GM19239 (cell line): ENCODE measurements around the gene TARS3.
"Not testable (repeated sequence)": the region's sequence is repeated elsewhere in the genome, so short reads cannot be mapped to it uniquely, and the experiment has no call there.

Experiments
- DNase-seq: peaks from one replicate; pipeline ENCODE4 v3.0.0; 2011; ENCODE audit warnings: low spot score; ENCODE audit not compliant: insufficient read length
- FAIRE-seq: peaks from 2 replicates; lab custom pipeline; 2011; peaks lifted over from hg19 to GRCh38; lab: Jason Lieb, UNC

TARS3 gene

GRCh38 chr15:101723874-101724674 lies at the start of gene TARS3:
Gene TARS3, minus strand, starts transcription at chr15:101724473. Its CDS starts 86 bp downstream, at chr15:101724387.
- peak; percentile 83 for DNase-seq
- FAIRE-seq, result no peak

- DNase-seq, result no peak
- FAIRE-seq, result no peak
Observed at GRCh38 chr15:101773496-101774100, 49.3 kb upstream of the TARS3 start.

GRCh38 chr15:101772921-101773320 lies 48.6 kb upstream of the TARS3 start:
- FAIRE-seq (no peak), DNase-seq (no peak)

GRCh38 chr15:101767083-101767640 lies 42.9 kb upstream of the TARS3 start:
- peak; percentile 31 for FAIRE-seq
- not testable (repeated sequence) for DNase-seq

- FAIRE-seq (no peak), DNase-seq (no peak)
Observed at GRCh38 chr15:101765772-101766456, 41.6 kb upstream of the TARS3 start.

GRCh38 chr15:101765340-101765671 lies 41.0 kb upstream of the TARS3 start:
- FAIRE-seq, DNase-seq: not testable (repeated sequence)

- DNase-seq, FAIRE-seq: not testable (repeated sequence)
Observed at GRCh38 chr15:101764669-101765339, 40.5 kb upstream of the TARS3 start.

- peak; percentile 68 for FAIRE-seq
- not testable (repeated sequence) for DNase-seq
Observed at GRCh38 chr15:101746716-101747082, 22.4 kb upstream of the TARS3 start.

- not testable (repeated sequence) for FAIRE-seq, DNase-seq
Observed at GRCh38 chr15:101734837-101735236, 10.6 kb upstream of the TARS3 start.

- no peak for DNase-seq
- no peak for FAIRE-seq
Observed at GRCh38 chr15:101733545-101733944, 9.3 kb upstream of the TARS3 start.

GRCh38 chr15:101732772-101733171 lies 8.5 kb upstream of the TARS3 start:
- no peak for FAIRE-seq

GRCh38 chr15:101731746-101732145 lies 7.5 kb upstream of the TARS3 start:
- FAIRE-seq (no peak), DNase-seq (no peak)

More at GRCh38 chr15:101732772-101733171, 8.5 kb upstream of the TARS3 start:
- no peak for DNase-seq

- no peak for DNase-seq
- FAIRE-seq, result no peak
Observed at GRCh38 chr15:101727186-101727585, 2.9 kb upstream of the TARS3 start.

- FAIRE-seq (no peak), DNase-seq (no peak)
Observed at GRCh38 chr15:101725073-101725472, 800 bp upstream of the TARS3 start.

- FAIRE-seq (peak; percentile 70), DNase-seq (no peak)
Observed at GRCh38 chr15:101724675-101725005, 367 bp upstream of the TARS3 start.

GRCh38 chr15:101723171-101723873 lies 951 bp downstream of the TARS3 start:
- FAIRE-seq (peak; percentile 75), DNase-seq (peak; percentile 26)

- DNase-seq (no peak), FAIRE-seq (no peak)
Observed at GRCh38 chr15:101718896-101719295, 5.4 kb downstream of the TARS3 start.

GRCh38 chr15:101712078-101712477 lies 12.2 kb downstream of the TARS3 start:
- FAIRE-seq, result no peak
- no peak for DNase-seq

GRCh38 chr15:101710806-101711205 lies 13.5 kb downstream of the TARS3 start:
- FAIRE-seq (no peak), DNase-seq (no peak)

GRCh38 chr15:101709466-101709865 lies 14.8 kb downstream of the TARS3 start:
- FAIRE-seq (no peak), DNase-seq (no peak)
